Tibial nerve (tissue), 4 donors: ENCODE data around the gene TMEM132D.
"Not testable (repeated sequence)": the region's sequence is repeated elsewhere in the genome, so short reads cannot be mapped to it uniquely, and the experiment has no call there.

Experiments
- EP300 ChIP-seq, 2 donors: sonication (generic); formaldehyde crosslinking; IDR thresholded peaks; one replicate each; pipeline ENCODE4 v1.6.1; 2017; ENCODE audit warnings: antibody characterized with exemption in 2 of 2, mild to moderate bottlenecking in 1 of 2
- POLR2A ChIP-seq, 2 donors: fragments of 450-650 bp; IDR thresholded peaks; one replicate each; pipeline ENCODE4 v1.6.1; 2017; ENCODE audit warnings: antibody characterized with exemption in 2 of 2, mild to moderate bottlenecking in 2 of 2, moderate library complexity in 2 of 2
- TF ChIP-seq, protein P1 (sequence below), 5 experiments: fragments of 200-600 bp in 3 of 5; fragments of 450-650 bp in 2 of 5; sonication (generic) in 3 of 5; IDR thresholded peaks; one replicate each; pipeline ENCODE4 v1.5.1; 2016 to 2019; ENCODE audit warnings: antibody characterized with exemption in 5 of 5, mild to moderate bottlenecking in 3 of 5, moderate library complexity in 2 of 5

DNA sequence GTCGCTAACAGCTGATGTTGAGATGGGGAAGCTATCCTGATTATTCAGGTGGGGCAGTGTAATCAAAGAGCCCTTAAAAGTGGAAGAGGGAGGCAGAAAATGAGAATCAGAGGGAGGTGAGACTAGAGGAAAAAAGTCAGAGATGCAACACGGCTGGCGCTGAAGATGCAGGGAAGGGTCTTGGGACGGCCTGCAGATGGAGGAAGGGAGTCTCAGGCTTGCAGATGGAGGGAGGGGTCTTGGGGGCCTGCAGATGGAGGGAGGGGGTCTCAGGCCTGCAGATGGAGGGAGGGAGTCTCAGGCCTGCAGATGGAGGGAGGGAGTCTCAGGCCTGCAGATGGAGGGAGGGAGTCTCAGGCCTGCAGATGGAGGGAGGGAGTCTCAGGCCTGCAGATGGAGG, 713.9 kb downstream of the TMEM132D start:
- TF ChIP-seq, protein P1, sequence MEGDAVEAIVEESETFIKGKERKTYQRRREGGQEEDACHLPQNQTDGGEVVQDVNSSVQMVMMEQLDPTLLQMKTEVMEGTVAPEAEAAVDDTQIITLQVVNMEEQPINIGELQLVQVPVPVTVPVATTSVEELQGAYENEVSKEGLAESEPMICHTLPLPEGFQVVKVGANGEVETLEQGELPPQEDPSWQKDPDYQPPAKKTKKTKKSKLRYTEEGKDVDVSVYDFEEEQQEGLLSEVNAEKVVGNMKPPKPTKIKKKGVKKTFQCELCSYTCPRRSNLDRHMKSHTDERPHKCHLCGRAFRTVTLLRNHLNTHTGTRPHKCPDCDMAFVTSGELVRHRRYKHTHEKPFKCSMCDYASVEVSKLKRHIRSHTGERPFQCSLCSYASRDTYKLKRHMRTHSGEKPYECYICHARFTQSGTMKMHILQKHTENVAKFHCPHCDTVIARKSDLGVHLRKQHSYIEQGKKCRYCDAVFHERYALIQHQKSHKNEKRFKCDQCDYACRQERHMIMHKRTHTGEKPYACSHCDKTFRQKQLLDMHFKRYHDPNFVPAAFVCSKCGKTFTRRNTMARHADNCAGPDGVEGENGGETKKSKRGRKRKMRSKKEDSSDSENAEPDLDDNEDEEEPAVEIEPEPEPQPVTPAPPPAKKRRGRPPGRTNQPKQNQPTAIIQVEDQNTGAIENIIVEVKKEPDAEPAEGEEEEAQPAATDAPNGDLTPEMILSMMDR (IDR thresholded peaks at IDR 0.05), result not testable (repeated sequence)
- not testable (repeated sequence) for TF ChIP-seq POLR2A, EP300 (IDR thresholded peaks at IDR 0.05)
